ENCODE results near the gene TPSB2.

Gene TPSB2

DNA sequence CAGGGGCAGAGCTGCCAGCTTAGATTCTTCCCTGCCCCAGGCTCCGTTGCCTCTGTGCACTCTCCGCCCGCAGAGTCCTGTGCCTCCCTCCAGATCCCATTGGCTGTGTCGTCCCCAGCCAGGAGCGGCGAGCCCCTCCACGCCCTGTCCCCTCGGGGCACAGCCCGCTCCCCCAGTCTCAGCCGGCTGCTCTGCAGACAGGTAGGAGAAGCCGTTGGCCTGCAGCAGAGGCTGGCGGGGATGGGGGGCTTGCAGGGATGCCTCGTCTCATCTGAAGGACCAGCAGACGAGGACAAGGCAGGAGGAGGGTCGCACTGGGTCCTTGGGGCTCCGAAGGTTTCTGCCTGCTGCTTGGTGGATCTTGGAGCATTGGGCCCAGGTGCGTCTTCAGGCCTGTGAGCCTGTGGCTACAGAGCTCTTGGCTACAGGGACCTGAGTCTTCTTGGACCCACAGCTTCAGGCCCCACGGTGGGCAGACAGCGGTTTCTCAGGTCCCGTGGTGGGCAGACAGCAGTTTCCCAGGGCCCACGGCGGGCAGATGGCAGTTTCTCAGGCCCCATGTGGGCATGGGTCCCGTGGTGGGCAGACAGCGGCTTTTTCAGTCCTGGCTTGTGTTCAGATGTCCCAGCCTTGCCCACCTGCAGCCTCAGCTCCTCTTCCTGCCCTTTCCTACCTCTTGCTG is 10.9 kb downstream of the TPSB2 start:
- DNase-seq: no peak

- no peak for DNase-seq
Measured at GRCh38 chr16:1218061-1218929, 11.7 kb downstream of the TPSB2 start.

DNA sequence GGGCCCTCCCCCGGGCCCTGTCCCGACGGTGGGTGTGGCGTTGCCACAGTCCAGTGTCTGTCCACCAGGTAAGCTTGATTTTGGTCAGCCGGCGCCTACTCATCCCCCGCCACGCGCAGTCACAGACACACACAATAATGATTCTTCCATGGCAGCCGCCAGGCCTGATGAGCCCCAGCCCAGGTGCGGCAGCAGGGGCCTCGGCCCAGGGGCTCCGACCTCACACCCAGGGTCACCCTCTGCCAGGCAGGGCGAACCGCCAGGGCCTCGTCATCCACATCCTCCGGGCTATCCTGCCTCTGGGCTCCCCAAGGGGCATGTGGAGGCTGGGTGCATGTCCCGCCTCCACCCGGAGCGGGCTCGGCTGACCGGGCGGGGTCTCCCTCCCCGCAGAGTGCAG is 12.5 kb downstream of the TPSB2 start:
- no peak for DNase-seq

- no peak for DNase-seq
Measured at GRCh38 chr16:1216681-1217400, 13.1 kb downstream of the TPSB2 start.

DNA sequence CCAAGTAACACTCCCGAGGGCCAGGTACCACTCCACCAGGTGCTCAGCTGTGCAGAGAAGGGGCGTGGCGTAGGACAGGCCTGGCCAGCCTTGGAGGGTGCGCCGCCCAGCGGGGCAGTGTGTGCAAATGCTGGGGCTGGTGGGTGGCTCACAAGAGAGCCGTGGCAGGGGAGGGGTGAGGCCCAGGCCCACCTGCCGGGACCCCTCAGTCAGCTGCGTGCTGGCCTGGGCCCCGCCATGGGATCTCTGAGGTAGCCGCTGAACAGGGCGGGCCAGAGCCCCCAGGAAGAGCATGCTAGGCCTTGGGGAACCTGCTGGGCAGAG is 13.7 kb downstream of the TPSB2 start:
- no peak for DNase-seq

DNA sequence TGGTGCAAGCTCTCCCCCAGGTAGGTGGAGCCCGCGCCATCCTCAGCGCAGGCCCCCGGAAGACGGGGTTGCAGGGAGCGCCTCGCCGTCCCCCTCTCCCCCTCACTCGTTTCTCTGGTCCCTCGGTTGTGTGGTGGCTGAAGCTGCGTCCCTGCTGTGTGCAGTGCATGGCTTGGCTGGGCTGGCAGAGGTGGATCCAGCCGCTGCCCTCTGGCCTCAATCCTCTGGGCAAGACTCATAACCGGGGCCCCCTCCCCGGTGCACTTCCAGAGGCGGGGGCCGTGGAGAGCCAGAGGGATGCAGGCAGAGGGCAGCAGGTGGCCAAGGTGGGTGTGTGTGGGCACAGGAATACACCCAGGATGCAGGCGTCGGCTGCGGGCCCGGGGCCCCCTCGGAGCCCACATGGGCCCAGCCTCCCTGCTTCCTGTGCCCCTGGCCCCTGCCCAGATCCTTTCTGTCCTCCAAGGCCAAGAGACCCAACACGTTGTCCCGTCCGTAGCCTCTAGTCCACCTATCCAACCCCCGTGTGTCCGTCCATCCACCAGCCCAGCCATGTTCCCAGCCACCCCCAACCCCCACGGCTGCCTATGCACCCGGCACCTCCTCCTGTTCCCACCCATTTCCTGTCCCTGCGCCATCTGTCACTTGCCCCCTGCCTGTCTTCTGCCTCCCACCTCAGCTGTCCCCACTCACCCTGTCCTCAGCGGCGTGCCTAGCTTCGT is 14.2 kb downstream of the TPSB2 start:
- DNase-seq: no peak

- no peak for DNase-seq
Measured at GRCh38 chr16:1214719-1215118, 15.3 kb downstream of the TPSB2 start.

DNA sequence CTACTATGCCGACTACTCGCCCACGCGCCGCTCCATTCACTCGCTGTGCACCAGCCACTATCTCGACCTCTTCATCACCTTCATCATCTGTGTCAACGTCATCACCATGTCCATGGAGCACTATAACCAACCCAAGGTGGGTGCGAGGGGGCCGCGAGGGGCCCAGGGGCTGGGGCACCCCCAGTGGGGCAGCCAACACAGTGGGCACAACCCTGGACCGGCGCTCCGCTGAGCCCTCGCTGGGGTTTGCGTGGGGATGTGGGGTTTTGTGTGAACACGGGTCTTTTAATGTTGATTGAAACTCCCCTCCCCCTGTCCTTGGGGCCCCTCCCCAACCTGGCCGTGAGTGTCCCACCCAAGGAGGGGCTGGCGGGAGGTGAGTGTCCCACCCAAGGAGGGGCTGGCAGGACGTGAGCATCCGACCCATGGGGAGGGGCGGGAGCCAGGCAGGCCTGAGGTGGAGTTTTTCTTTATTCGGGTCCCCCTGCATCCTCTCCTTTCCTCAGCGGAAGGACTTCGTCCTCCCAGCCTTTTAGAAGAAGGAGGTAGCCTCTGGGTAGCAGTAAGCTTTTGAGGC is 16.1 kb downstream of the TPSB2 start:
- DNase-seq: no peak

DNA sequence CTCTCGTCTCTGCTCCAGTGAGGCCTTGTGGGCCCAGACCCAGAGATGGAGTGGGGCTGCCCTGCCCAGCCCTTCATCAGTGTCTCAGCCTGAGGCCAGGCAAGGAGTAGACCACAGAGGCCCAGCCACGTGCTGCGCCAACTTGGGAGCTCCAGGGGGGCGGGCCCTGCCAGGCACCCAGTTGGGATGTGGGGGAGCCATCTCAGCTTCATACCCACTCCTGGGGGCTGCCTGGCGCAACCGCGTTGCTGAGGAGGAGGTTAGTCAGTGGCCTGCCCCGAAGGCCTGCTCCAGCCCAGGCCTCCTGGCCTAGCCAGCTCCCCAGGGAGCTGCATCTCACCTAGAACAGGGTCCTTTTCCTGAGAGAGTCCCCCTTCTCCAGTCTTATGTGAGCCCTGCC is 16.8 kb downstream of the TPSB2 start:
- no peak for DNase-seq

DNA sequence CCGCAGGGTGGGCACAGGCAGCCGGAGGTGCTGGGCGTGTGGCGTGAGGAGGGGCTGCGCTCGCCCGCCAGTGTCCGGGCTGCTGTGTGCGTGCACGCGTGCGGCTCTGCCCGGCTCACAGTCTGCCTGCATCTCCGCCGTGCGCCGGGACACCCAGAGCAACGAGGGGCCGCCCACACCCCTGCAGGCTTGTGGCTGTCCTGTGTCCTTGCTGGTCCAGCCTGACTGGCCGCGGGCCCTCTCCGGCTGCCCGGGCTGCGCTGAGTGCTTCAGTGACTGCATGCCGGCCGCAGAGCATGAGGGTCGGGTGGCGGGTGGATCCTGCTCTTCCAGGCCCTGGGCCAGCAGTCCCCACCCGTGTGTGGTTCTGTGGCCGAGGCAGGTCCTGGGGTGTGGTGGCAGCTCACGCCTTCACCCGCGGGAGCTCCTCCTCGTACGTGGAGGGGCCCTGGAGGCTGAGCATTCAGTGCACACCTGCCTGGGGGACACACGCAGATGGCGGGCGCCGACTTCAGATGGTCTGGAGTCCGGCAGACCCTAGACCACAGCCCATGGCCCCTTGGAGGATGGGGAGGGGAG is 17.3 kb downstream of the TPSB2 start:
- DNase-seq: no peak

DNA sequence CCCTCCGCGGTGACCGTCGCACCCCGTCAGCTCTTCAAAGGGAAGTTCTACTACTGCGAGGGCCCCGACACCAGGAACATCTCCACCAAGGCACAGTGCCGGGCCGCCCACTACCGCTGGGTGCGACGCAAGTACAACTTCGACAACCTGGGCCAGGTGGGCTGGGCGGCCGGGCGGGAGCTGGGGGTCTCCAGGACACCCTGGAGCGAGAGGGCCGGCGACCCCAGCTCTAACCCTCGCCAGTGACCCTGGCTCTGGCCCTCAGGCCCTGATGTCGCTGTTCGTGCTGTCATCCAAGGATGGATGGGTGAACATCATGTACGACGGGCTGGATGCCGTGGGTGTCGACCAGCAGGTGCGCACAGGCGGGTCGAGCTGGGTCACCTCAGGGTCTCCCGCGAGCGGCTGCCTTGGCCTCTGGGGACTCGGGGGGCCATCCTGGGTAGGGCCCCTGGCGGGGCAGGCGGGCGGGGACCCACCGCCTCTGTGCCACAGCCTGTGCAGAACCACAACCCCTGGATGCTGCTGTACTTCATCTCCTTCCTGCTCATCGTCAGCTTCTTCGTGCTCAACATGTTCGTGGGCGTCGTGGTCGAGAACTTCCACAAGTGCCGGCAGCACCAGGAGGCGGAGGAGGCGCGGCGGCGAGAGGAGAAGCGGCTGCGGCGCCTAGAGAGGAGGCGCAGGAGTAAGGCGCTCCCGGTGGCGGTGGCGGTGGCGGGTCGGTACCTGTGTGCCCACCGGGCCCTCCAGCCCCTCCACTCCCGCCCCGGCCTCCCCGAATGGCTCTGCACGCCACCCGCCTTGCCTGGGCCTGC is 18.3 kb downstream of the TPSB2 start:
- DNase-seq: no peak

GRCh38 chr16:1210461-1210860 is 19.5 kb downstream of the TPSB2 start:
- no peak for DNase-seq

DNA sequence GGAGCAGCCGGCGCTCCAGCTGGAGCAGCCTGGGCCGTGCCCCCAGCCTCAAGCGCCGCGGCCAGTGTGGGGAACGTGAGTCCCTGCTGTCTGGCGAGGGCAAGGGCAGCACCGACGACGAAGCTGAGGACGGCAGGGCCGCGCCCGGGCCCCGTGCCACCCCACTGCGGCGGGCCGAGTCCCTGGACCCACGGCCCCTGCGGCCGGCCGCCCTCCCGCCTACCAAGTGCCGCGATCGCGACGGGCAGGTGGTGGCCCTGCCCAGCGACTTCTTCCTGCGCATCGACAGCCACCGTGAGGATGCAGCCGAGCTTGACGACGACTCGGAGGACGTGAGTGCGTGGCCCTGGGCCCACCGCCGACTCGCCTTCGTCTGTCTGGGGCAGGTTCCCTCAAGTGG is 20.9 kb downstream of the TPSB2 start:
- DNase-seq: no peak

- no peak for DNase-seq
Measured at GRCh38 chr16:1208239-1208830, 21.6 kb downstream of the TPSB2 start.

DNA sequence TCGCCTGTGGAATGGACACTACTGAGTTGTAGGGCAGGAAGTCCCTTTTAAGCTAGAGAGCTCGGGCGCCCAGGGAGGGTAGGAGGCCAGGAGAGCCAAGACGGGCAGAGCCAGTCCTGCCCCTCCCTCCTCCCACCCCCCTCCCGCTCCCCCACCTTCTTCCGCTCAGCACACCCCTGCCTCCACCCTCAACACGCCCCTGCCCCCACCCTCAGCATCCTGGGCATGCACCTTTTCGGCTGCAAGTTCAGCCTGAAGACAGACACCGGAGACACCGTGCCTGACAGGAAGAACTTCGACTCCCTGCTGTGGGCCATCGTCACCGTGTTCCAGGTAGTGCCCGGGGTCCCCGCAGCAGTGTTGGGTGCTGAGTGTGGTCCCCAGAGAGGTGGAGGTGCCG is 23.2 kb downstream of the TPSB2 start:
- DNase-seq: no peak

DNA sequence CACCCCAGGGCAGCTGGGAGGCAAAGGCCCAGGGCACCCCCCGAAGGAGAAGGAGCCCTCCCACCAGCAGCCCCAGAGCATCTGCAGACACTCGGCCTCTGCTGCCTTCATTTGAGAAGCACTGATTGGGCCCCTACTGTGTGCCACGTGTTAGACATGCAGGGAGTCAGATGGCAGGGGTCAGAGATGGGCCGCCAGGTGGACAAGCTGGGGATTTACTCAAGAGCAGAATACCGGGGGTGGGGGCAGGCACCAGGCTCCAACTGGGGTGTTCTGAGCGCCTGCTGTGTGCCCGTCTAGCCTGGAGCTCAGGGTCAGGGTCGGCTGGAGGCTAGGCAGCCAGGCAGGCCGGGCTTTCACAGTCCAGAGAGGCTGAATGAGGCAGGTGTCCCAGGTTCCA is 23.7 kb downstream of the TPSB2 start:
- no peak for DNase-seq

GRCh38 chr16:1204933-1205332 is 25.1 kb downstream of the TPSB2 start:
- no peak for DNase-seq

GRCh38 chr16:1202274-1202673 is 27.7 kb downstream of the TPSB2 start:
- no peak for DNase-seq

DNA sequence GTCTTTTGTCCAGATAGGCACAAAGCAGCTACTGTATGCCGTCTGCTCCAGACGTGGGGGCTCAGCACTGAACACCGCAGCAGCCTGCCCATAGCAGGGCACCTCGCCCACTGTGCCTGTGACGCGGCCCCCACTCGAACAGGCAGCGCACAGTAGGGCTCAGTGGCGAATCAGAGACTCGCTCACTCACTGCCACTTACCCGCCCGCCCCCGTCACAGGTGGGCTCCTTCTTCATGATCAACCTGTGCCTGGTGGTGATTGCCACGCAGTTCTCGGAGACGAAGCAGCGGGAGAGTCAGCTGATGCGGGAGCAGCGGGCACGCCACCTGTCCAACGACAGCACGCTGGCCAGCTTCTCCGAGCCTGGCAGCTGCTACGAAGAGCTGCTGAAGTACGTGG is 28.5 kb downstream of the TPSB2 start:
- no peak for DNase-seq

GRCh38 chr16:1200014-1200627 is 29.9 kb downstream of the TPSB2 start:
- no peak for DNase-seq

Measured in 8988T (cell line).